Measurements from ENCODE around the gene IZUMO1.

DNA sequence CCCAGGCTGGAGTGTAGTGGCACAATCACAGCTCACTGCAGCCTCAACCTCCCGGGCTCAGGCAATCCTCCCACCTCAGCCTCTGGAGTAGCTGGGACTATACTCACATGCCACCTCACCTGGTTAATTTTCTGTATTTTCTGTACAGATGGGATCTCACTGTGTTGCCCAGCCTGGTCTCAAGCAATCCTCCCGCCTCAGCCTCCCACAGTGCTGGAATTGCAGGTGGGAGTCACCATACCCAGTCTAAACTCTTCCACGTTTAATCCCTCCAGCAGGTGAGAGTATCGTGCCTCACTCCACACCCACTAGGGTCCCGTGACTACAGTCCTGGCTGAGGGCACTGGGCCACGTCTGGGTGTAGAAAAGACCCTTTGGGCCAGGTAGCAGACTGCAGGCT lies 47.6 kb upstream of the IZUMO1 start:
- TF ChIP-seq ZFX (IDR thresholded peaks at IDR 0.05): no peak
- TF ChIP-seq, protein P1, sequence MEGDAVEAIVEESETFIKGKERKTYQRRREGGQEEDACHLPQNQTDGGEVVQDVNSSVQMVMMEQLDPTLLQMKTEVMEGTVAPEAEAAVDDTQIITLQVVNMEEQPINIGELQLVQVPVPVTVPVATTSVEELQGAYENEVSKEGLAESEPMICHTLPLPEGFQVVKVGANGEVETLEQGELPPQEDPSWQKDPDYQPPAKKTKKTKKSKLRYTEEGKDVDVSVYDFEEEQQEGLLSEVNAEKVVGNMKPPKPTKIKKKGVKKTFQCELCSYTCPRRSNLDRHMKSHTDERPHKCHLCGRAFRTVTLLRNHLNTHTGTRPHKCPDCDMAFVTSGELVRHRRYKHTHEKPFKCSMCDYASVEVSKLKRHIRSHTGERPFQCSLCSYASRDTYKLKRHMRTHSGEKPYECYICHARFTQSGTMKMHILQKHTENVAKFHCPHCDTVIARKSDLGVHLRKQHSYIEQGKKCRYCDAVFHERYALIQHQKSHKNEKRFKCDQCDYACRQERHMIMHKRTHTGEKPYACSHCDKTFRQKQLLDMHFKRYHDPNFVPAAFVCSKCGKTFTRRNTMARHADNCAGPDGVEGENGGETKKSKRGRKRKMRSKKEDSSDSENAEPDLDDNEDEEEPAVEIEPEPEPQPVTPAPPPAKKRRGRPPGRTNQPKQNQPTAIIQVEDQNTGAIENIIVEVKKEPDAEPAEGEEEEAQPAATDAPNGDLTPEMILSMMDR (conservative IDR thresholded peaks at IDR 0.05): no peak
